ENCODE data around the gene S100B.

S100B gene

DNA sequence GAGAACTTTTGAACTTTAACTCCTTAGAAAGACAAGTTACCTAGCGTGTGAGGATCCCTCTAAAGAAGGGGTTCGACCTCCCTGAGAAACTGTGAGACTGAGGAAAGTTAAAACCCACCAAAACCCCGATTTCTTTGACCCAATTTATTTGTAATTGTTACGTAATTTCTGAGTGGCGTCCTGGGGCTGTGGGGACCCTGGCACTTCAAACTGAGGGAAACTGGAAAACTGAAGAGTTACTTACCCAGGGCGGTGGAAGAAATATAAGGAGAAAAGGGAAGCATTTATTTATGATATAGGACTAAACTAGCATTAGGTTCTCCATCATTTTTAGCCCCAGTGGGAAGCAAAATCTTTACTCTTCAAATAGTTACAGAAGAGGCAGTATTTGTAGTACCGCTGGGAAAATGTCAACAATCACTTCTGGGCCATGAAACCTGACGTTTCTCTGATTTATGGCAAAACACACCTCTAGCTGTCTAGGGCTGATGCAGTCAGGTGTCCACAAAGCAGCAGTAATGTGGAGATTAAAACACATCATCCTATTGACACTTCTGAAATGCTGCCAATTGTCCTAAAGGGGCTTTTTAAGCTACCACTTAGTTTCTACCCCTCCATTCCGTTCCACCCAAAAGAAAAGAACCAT, 430 bp downstream of the S100B start:
- H3K4me1 Mint-ChIP-seq, result peaks cover 45% of the 10 kb centered on the region
- H3K9me3 Mint-ChIP-seq, result peaks cover 5% of the 10 kb centered on the region
- H3K4me3 Mint-ChIP-seq, result no peak overlapping the region
- H3K27ac Mint-ChIP-seq, result no peak overlapping the region
- H3K36me3 Mint-ChIP-seq (ENCODE audit: low read depth), result no peaks in the 10 kb centered on the region
- TF ChIP-seq, protein P1, sequence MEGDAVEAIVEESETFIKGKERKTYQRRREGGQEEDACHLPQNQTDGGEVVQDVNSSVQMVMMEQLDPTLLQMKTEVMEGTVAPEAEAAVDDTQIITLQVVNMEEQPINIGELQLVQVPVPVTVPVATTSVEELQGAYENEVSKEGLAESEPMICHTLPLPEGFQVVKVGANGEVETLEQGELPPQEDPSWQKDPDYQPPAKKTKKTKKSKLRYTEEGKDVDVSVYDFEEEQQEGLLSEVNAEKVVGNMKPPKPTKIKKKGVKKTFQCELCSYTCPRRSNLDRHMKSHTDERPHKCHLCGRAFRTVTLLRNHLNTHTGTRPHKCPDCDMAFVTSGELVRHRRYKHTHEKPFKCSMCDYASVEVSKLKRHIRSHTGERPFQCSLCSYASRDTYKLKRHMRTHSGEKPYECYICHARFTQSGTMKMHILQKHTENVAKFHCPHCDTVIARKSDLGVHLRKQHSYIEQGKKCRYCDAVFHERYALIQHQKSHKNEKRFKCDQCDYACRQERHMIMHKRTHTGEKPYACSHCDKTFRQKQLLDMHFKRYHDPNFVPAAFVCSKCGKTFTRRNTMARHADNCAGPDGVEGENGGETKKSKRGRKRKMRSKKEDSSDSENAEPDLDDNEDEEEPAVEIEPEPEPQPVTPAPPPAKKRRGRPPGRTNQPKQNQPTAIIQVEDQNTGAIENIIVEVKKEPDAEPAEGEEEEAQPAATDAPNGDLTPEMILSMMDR (IDR thresholded peaks at IDR 0.05), result no peak
- peaks cover 23% of the 10 kb centered on the region for H3K27me3 Mint-ChIP-seq (ENCODE audit: low read depth, poor library complexity)
- no peak for DNase-seq

DNA sequence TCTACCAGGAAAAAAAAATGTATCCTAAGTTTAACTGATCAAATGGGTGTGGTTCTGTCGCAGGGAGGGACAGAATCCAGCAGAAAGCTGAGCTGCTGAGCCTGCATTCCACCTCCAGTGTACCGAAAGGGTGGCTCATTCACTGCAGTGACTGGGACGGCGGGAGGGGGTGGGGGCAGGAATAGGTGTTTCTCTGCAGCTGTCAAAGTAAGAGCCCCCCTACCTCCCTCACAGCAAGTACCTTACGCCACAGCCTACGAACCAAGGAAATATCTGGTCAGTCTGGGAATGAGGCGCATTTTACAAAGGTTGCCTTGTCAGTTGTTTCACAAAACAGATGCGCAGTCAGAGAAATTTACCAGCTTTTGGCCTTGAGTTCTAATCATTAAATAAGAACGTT, 1.7 kb downstream of the S100B start:
- H3K36me3 Mint-ChIP-seq (ENCODE audit: low read depth), result no peaks in the 10 kb centered on the region
- no peak for DNase-seq
- peaks cover 53% of the 10 kb centered on the region for H3K4me1 Mint-ChIP-seq
- H3K27me3 Mint-ChIP-seq (ENCODE audit: low read depth, poor library complexity), result peaks cover 10% of the 10 kb centered on the region
- H3K9me3 Mint-ChIP-seq, result no peaks in the 10 kb centered on the region
- TF ChIP-seq, protein P1 (IDR thresholded peaks at IDR 0.05), result no peak
- H3K4me3 Mint-ChIP-seq, result no peak overlapping the region
- H3K27ac Mint-ChIP-seq, result no peak overlapping the region

DNA sequence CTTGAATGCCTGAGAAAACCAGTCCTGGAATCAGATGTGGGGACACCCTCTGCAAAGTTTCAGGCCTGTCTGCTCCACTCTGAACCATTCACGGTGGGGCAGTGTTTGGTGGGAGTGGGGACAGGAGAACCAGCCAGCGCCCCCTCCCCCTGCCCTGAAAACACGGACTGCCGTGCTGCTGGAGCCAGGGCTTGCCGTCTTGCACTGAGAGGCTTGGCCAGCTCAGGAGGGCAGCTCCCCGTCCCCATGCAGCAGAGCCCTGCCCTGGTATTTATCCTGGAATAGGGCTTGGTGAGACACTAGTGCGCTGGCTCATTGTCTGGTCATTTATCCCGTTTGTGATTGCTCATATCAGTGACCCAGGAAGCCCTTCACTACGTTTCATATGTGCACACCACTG, 3.9 kb downstream of the S100B start:
- H3K36me3 Mint-ChIP-seq (ENCODE audit: low read depth), result no peaks in the 10 kb centered on the region
- H3K27ac Mint-ChIP-seq, result no peak overlapping the region
- TF ChIP-seq, protein P1 (IDR thresholded peaks at IDR 0.05), result no peak
- no peaks in the 10 kb centered on the region for H3K9me3 Mint-ChIP-seq
- DNase-seq, result no peak
- H3K27me3 Mint-ChIP-seq (ENCODE audit: low read depth, poor library complexity), result peaks cover 13% of the 10 kb centered on the region
- no peak overlapping the region for H3K4me3 Mint-ChIP-seq
- H3K4me1 Mint-ChIP-seq, result peaks cover 62% of the 10 kb centered on the region

DNA sequence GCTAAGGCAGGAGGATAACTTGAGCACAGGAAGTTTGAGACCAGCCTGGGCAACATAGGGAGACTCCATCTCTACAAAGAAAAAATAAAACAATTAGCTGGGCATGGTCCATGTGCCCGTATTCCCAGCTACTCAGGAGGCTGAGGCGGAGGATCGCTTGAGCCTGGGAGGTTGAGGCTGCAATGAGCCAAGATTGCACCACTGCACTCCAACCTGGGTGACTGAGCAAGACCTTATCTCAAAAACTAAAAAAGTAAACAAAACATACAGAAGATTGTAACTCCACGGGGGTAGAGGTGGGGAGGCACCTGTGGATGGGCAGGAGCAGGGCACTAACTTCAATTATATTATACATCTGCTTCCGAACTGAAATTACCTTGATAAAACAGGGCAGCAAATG, 4.6 kb downstream of the S100B start:
- TF ChIP-seq, protein P1 (IDR thresholded peaks at IDR 0.05), result no peak
- Mint-ChIP-seq H3K27ac (no peak overlapping the region), H3K9me3 (peaks cover 3% of the 10 kb centered on the region), H3K4me3 (no peak overlapping the region), H3K27me3 (ENCODE audit: low read depth, poor library complexity) (peaks cover 20% of the 10 kb centered on the region), H3K36me3 (ENCODE audit: low read depth) (no peaks in the 10 kb centered on the region), H3K4me1 (peaks cover 61% of the 10 kb centered on the region)
- no peak for DNase-seq

DNA sequence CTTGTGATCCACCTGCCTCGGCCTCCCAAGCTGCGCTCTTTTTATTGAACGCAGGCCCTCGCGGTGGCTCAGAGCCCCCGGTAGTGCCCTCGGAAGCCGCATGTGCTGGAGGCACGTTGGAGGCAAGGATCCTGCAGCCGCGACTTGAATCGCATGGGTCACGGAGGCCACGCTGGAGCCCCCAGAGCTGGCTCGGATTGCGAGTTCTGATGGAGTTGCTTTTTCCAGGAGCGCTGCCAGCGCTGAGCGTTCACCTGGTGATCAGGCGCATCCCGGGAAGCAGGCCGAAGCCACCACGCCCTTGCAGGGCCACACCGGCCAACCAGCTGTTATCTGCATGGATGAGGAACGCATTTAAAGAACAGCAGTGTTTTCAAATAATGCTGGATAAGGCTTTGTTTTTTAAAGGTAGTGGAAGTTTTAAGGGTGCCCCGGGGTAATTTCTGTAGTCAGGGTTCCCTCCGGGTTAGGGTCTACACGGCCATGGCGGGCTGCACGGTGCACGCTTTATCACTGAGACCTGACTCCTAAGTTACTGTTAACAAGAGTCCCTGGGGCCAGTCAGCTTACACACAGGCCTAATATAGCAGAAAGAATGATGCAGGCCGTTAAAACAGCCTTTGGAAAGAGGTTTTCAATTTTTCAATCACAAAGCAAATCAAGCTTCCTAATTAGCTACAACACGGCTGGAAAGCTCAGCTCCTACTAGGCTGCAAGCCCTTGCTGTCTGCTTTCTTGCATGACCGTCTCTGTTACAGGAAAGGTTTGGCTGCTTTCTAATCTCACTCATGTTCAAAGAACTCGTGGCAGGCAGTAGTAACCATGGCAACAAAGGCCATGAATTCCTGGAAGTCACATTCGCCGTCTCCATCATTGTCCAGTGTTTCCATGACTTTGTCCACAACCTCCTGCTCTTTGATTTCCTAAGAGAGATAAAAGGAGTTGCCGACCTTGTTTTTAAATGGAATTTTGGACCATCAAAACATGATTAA, 6.0 kb downstream of the S100B start:
- no peak overlapping the region for H3K4me3 Mint-ChIP-seq
- H3K27ac Mint-ChIP-seq, result peak overlapping the region; percentile 20
- DNase-seq, result no peak
- TF ChIP-seq, protein P1 (IDR thresholded peaks at IDR 0.05), result no peak
- no peaks in the 10 kb centered on the region for H3K36me3 Mint-ChIP-seq (ENCODE audit: low read depth)
- H3K27me3 Mint-ChIP-seq (ENCODE audit: low read depth, poor library complexity), result peaks cover 23% of the 10 kb centered on the region
- peaks cover 14% of the 10 kb centered on the region for H3K9me3 Mint-ChIP-seq
- H3K4me1 Mint-ChIP-seq, result peaks cover 47% of the 10 kb centered on the region
